Gastroesophageal sphincter (tissue), 4 donors: ENCODE data around the gene TMEM117. TPM values are rescaled to one million over a fixed set of nuclear protein-coding genes. Genes with fewer than 3 reads are reported as not detected.

Source experiments
- ATAC-seq: fragments of 150-250 bp; one replicate; pipeline ENCODE4 v1.9.1; 2016; ENCODE audit warnings: mild to moderate bottlenecking, moderate library complexity
- H3K27ac ChIP-seq, 4 donors: fragments of 200-600 bp; sonication (generic) in 3 of 4; 1 replicate in 3 of 4; 2 replicates in 1 of 4; pipeline ENCODE4 v1.5.1; 2016 to 2019
- H3K27me3 ChIP-seq: fragments of 200-600 bp; sonication (generic); one replicate; pipeline ENCODE4 v1.5.1; 2019
- H3K36me3 ChIP-seq, 2 donors: fragments of 200-600 bp; sonication (generic); one replicate each; pipeline ENCODE4 v1.5.1; 2019; ENCODE audit warnings: control low read depth in 1 of 2
- H3K4me1 ChIP-seq, 3 donors: fragments of 200-600 bp; sonication (generic); 1 replicate in 2 of 3; 2 replicates in 1 of 3; pipeline ENCODE4 v1.5.1; 2016 to 2019; ENCODE audit warnings: control low read depth in 2 of 3
- H3K4me3 ChIP-seq, 2 donors: fragments of 200-600 bp; sonication (generic); one replicate each; pipeline ENCODE4 v1.5.1; 2019; ENCODE audit warnings: mild to moderate bottlenecking in 1 of 2, moderate library complexity in 1 of 2
- H3K9me3 ChIP-seq, 3 donors: fragments of 200-600 bp; sonication (generic); one replicate each; pipeline ENCODE4 v1.5.1; 2017 to 2019; ENCODE audit warnings: control low read depth in 2 of 3
- EP300 ChIP-seq: sonication (generic); formaldehyde crosslinking; IDR thresholded peaks from one replicate; pipeline ENCODE4 v1.6.1; 2017; ENCODE audit warnings: antibody characterized with exemption, mild to moderate bottlenecking
- POLR2A ChIP-seq, 2 donors: fragments of 450-650 bp; IDR thresholded peaks; one replicate each; pipeline ENCODE4 v1.6.1; 2017; ENCODE audit warnings: antibody characterized with exemption in 2 of 2, mild to moderate bottlenecking in 2 of 2, moderate library complexity in 1 of 2
- POLR2AphosphoS5 ChIP-seq: sonication (generic); formaldehyde crosslinking; IDR thresholded peaks from one replicate; pipeline ENCODE4 v1.6.1; 2017; ENCODE audit warnings: antibody characterized with exemption
- WGBS, 2 donors: methylation state at CpG; one replicate each; pipeline ENCODE4 v1.1.5; 2018; ENCODE audit warnings: low coverage in 1 of 2; 5-methylcytosine and 5-hydroxymethylcytosine counted together
- total RNA-seq, 4 donors: library from RNA; depleted of rRNA; stranded (reverse); fragments of >200 nt; gene quantifications; one replicate each; pipeline ENCODE4 v1.1.0, GENCODE V29; 2016
- TF ChIP-seq, protein P1 (sequence below), 4 experiments: fragments of 200-600 bp in 2 of 4; fragments of 450-650 bp in 2 of 4; sonication (generic) in 1 of 4; IDR thresholded peaks; one replicate each; pipeline ENCODE4 v1.5.1; 2017 to 2019; ENCODE audit warnings: antibody characterized with exemption in 4 of 4, mild to moderate bottlenecking in 2 of 4, moderate library complexity in 2 of 4

TMEM117 gene
- total RNA-seq, 4 donors from 2014 or later = 7.8 to 21.5 (median 12.3) TPM

- TF ChIP-seq EP300 = no peak
- TF ChIP-seq, protein P1, sequence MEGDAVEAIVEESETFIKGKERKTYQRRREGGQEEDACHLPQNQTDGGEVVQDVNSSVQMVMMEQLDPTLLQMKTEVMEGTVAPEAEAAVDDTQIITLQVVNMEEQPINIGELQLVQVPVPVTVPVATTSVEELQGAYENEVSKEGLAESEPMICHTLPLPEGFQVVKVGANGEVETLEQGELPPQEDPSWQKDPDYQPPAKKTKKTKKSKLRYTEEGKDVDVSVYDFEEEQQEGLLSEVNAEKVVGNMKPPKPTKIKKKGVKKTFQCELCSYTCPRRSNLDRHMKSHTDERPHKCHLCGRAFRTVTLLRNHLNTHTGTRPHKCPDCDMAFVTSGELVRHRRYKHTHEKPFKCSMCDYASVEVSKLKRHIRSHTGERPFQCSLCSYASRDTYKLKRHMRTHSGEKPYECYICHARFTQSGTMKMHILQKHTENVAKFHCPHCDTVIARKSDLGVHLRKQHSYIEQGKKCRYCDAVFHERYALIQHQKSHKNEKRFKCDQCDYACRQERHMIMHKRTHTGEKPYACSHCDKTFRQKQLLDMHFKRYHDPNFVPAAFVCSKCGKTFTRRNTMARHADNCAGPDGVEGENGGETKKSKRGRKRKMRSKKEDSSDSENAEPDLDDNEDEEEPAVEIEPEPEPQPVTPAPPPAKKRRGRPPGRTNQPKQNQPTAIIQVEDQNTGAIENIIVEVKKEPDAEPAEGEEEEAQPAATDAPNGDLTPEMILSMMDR (IDR thresholded peaks at IDR 0.05) = no peak
- no peak for TF ChIP-seq POLR2A (IDR thresholded peaks at IDR 0.05)
- TF ChIP-seq POLR2AphosphoS5 = no peak
- ATAC-seq = no peak
Observed at GRCh38 chr12:43797561-43798217, 38.2 kb upstream of the TMEM117 start.

DNA sequence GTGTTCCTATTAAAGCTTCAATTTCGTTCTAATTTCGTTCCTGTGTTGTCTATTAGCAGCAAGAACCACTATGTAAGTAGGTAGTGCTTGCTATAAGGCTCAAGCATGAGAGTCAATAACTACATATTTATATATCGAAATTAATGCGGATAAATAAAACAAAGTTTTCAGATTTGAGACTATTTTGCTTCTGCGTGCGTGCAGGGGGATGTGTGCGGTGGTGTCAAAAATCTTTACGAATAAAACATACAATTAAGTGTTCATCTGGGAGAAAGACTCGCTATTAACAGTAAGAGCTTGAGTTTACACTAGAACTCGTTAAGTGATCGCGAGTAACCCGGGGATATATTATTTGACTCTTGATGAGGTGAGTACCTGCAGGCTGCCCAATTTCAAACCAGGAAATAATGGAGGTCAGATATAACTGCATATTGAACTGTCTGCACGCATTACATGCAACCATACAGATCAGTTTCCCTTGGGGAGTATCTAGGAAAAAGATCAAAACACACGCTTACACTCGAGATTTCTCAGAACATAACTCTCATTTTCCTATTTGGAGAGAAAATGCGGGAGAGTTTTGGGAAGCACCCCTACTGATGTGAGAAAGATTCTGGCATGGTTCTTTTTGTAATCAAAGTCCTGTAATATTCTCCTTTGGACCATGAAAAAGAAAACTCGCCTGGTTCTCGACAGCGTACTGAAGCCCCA lies 30.6 kb upstream of the TMEM117 start:
- H3K27me3 ChIP-seq = no peaks in the 10 kb centered on the region
- H3K27ac ChIP-seq = peak overlapping the region; percentile 94 to 99 (median 96)
- peaks cover 0 to 36% (median 6%) of the 10 kb centered on the region in 3 donors for H3K4me1 ChIP-seq
- peak overlapping the region; percentile 83 to 100 for H3K4me3 ChIP-seq
- H3K9me3 ChIP-seq = no peaks in the 10 kb centered on the region
- TF ChIP-seq POLR2A (IDR thresholded peaks at IDR 0.05) = no peak
- TF ChIP-seq, protein P1 (IDR thresholded peaks at IDR 0.05) = peak in 1 of 4 experiments; percentile 19
- no peak for TF ChIP-seq POLR2AphosphoS5
- 4 to 5% methylated on average over 17 to 18 of the region's 20 CpGs for WGBS, 2 donors
- peaks cover 3 to 22% of the 10 kb centered on the region in 2 donors for H3K36me3 ChIP-seq
- no peak for ATAC-seq

More at GRCh38 chr12:43797561-43798217, 38.2 kb upstream of the TMEM117 start:
- Histone ChIP-seq H3K27me3 (no peaks in the 10 kb centered on the region), H3K36me3 (peaks cover 13 to 87% of the 10 kb centered on the region in 2 donors), H3K4me1 (peaks cover 0 to 2% (median 0%) of the 10 kb centered on the region in 3 donors), H3K4me3 (no peak overlapping the region), H3K9me3 (no peaks in the 10 kb centered on the region), H3K27ac (no peak overlapping the region)
- 76 to 79% methylated on average over 4 of the region's 4 CpGs for WGBS, 2 donors

DNA sequence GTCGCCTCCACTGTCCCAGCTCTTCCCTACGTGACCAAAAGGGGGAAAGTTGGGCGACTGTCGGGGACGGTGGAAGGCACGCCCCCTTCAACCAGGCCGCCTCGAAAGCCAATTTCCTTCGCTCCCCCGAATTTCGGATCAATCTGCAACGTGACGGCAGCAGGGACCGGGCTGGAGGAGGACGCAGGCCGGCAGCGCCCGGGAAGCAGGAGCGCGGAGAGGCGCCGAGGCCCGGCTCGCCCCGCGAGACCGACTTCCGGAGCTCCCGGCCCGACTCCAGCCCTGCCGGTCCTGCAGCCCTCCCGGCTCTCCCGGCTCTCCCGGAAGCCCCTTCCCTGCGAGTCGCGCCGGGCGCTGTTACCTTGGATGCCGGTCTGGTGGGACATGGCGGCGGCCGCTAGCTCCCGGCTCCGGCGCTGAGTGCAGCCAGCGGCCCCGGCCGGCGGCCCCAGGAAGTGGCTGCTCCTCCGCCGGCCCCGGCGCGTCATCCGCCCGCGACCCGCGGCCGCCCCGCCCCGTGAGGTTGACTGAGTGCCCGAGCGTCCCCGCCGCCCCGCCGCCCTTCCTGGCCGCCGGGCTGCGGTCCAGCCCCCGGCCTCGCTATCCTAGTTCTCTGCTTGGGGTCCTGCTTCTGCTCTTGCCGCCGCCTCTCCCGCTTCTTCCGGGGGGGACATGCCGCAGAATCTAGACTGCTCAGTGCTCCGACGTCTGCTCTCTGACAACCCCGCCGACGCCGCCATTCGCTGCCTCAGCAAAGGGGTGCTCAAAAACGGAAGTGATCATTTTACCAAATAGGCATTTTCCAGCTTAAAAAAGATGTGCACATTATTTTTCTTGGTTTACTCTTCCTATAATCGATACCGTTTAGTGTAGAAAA lies 29.8 kb upstream of the TMEM117 start, which contains the start of gene TWF1:
Gene TWF1, minus strand, starts transcription at position 458 of the 877 bp plus-strand sequence. Its CDS starts 72 bp downstream, at position 386.
- peaks cover 0 to 14% of the 10 kb centered on the region in 2 donors for H3K36me3 ChIP-seq
- peak within 1 kb of the TSS; percentile 94 to 99 (median 96) for H3K27ac ChIP-seq
- 0 to 2% methylated on average over 16 to 21 of the region's 89 CpGs for WGBS, 2 donors
- no peaks in the 10 kb centered on the region for H3K9me3 ChIP-seq
- H3K27me3 ChIP-seq = no peaks in the 10 kb centered on the region
- ATAC-seq = peak; percentile 100
- peak within 1 kb of the TSS; percentile 83 to 100 for H3K4me3 ChIP-seq
- H3K4me1 ChIP-seq = peaks cover 0 to 36% (median 6%) of the 10 kb centered on the region in 3 donors
- peak; percentile 61 for TF ChIP-seq POLR2AphosphoS5
- TF ChIP-seq, protein P1 (IDR thresholded peaks at IDR 0.05) = peak in 3 of 4 experiments; percentile 1 to 36 (median 19)
- peak; percentile 86 to 89 for TF ChIP-seq POLR2A (IDR thresholded peaks at IDR 0.05)
- no peak for TF ChIP-seq EP300

GRCh38 chr12:43806737-43807072 lies 29.2 kb upstream of the TMEM117 start:
- no peak for ATAC-seq
- no peak for TF ChIP-seq POLR2AphosphoS5
- no peak for TF ChIP-seq EP300
- TF ChIP-seq POLR2A (IDR thresholded peaks at IDR 0.05) = no peak
- TF ChIP-seq, protein P1 (IDR thresholded peaks at IDR 0.05) = no peak
- Histone ChIP-seq H3K27me3 (no peaks in the 10 kb centered on the region), H3K4me3 (peak overlapping the region; percentile 83 to 100), H3K9me3 (no peaks in the 10 kb centered on the region), H3K27ac (peak overlapping the region; percentile 94 to 99 (median 96)), H3K4me1 (peaks cover 0 to 36% (median 6%) of the 10 kb centered on the region in 3 donors), H3K36me3 (peaks cover 0 to 9% of the 10 kb centered on the region in 2 donors)
- 0 to 4% methylated on average over 3 of the region's 3 CpGs for whole genome bisulfite sequencing, 2 donors
